Ecto neural progenitor cell (in vitro differentiated cells): ENCODE results near the gene IL18BP.

ENCODE experiments used
- DNase-seq: peaks from one replicate; pipeline ENCODE4 v3.0.0-alpha.2; 2018; ENCODE audit warnings: low spot score

Gene IL18BP

DNA sequence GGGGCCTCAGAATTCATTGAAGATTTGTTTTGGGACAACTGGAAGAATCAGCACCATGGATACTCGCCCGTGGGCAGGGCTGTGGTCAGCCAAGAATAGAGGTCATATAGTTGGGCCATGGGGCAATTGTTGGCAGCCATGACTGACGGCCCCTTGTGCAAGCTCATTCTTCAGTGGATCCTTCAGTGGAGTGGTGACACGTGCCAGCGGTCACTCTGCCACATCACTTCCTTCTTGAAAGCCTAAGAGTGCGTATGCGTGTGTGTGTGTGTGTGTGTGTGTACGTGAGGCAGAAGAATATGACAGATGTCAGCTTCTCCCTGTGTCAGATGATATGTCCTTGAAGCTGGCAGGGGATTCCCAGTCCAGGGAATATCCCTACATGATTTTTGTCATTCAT, 1.8 kb upstream of the IL18BP start:
- DNase-seq, result no peak

DNA sequence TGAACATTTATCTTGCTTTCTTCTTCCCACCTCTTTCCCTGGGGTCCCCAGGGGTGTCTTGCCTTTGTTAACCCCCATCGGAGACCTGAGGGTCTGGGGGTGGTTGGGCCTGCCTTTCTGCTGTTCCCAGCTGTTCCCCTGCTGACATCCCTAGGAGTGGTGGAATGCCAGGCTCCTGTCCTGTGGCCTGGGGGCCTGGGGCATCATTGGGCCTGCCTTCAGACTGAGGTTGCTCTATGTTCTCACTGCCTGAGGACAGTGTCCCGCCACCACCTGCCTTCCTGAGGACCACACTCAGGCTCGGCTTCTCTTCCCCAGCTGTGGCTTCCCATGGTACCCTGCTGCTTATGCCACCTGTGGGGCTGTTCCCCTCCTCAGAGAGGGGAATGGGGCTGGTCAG, 1.1 kb upstream of the IL18BP start:
- no peak for DNase-seq

DNA sequence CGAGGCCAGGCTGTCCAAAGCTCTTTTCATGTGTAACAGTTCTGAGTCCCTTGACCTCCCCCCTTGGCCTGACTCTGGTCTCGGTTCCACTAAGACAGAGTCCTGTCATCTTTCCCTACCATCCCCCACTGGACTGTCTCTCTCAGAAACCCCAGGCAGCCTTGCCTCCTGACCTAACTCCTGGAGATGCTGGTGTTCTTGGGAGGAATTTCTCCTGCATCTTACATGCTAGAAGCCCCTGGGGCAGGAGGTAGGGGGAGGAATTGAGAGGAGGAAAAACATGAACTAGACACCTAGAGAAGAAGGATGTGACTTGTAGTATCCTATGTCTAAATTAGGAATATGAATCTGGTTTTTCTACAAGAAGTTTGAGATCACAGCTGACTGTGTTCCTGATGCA, 648 bp upstream of the IL18BP start:
- no peak for DNase-seq

- no peak for DNase-seq
These were observed 653 bp downstream of the IL18BP start for GRCh38 chr11:71999362-71999761.

- no peak for DNase-seq
These were observed 1.1 kb downstream of the IL18BP start for GRCh38 chr11:71999798-72000197.

- no peak for DNase-seq
These were observed 1.6 kb downstream of the IL18BP start for GRCh38 chr11:72000202-72000867.

GRCh38 chr11:72001285-72001684, 2.6 kb downstream of the IL18BP start:
- no peak for DNase-seq

DNA sequence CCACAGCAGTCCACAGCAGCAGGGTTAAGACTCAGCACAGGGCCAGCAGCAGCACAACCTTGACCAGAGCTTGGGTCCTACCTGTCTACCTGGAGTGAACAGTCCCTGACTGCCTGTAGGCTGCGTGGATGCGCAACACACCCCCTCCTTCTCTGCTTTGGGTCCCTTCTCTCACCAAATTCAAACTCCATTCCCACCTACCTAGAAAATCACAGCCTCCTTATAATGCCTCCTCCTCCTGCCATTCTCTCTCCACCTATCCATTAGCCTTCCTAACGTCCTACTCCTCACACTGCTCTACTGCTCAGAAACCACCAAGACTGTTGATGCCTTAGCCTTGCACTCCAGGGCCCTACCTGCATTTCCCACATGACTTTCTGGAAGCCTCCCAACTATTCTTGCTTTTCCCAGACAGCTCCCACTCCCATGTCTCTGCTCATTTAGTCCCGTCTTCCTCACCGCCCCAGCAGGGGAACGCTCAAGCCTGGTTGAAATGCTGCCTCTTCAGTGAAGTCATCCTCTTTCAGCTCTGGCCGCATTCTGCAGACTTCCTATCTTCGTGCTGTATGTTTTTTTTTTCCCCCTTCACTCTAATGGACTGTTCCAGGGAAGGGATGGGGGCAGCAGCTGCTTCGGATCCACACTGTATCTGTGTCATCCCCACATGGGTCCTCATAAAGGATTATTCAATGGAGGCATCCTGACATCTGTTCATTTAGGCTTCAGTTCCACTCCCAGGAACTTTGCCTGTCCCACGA, 3.3 kb downstream of the IL18BP start:
- DNase-seq, result no peak

GRCh38 chr11:72002841-72003775, 4.4 kb downstream of the IL18BP start:
- DNase-seq, result no peak

DNA sequence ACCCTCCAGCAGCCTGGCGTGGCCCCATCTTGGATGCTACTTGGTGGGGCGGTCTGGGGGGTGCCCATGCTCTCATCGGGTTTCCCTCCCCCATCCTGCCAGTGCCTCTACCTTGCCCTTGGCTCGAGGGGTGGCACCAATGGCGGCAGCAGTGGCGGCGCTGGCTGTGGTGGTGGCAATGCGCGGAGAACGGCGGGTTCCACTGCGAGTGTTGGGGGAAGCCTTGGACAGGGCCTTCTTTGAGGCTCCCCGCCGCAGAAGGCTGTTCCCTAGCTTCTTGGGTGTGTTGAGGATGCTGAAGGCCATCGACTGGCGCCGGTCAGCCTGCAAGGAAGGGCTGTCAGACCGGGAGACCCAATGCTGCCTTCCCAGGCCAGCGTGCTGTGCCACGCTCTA, 5.1 kb downstream of the IL18BP start:
- no peak for DNase-seq

DNA sequence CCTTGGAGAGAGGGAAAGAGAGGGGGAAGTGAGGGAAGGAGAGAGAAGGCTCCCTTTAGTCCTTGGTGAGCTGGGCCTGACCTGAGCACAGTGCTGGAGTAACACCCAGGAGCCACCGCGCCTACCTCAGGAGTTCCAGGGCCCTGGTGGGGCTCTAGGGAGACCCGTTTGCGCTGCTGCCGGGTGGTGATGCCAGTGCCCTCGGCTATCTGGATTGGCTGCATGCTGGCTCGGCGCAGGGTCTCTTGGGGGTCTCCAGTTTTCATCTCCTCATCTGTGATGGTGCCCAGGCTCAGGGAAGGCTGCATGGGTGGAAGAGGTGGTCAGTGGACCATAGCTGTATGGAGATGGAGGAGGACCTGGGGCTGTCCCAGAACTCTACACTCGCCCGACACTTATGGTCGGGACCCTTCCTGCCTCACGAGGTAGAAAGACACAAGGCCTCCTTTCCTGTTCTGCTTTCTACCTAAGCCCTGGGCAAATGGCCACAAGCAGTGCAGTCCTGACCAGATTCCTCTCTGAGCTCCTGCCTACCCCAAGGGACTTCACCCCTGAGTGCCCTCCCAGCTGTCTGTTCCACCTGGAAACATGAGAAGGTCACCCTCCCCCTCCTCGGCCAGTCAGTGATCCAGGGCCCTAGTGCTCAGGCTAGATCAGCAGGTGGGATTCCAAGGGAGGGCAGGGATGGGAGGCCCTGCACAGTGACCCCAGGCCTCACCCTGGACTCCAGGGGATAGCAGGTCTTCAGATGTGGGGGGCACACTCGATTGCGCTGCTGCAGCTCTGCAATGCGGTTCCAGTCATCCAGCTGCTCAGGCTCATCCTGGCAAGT, 6.0 kb downstream of the IL18BP start:
- no peak for DNase-seq

DNA sequence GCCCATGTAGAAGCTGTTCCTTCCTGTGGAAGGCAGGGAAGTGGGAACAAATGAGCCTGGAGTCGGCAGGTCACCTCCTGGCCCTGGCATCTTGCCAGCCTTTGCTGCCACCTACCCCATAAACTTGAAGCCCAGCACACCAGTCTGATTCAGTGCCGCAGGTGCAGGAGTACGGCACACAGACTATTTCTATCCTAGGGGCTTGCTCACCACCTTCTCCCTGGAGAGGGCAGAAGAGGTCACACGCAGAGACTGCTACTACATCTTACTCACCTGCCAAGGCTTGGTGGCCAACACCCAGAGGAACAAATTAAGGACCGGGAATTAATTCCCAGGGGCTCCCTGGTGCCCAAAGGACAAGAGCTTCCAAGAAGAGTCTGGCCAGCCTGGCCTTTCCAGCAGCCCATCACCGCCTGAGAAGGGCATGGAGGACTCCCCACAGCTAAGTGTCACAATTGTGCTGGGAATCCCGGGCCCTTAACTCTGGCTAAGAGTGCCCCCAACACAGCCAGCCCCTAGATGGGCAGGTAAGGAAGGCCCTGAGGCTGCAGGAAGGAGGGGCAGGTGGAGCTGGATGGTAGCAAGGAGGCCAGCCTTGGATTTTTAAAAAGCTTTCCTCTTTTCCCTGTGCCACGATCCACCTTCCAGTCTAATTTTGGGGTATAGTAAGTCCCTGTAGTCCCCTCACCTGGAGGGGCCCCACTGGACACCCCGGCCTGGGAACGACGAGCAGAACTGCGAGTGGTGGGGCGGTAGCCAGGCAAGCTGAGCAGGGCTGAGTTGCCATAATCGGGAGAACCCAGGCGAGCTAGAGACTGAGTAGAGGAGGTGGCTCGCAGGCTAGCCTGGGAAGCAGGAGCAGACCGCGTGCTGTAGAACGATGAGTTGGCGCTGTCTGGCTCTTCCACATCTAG, 6.9 kb downstream of the IL18BP start:
- DNase-seq, result no peak

GRCh38 chr11:72006309-72007088, 7.8 kb downstream of the IL18BP start:
- DNase-seq, result no peak

- no peak for DNase-seq
These were observed 8.4 kb downstream of the IL18BP start for GRCh38 chr11:72007089-72007476.

GRCh38 chr11:72007587-72007986, 8.9 kb downstream of the IL18BP start:
- DNase-seq, result no peak

DNA sequence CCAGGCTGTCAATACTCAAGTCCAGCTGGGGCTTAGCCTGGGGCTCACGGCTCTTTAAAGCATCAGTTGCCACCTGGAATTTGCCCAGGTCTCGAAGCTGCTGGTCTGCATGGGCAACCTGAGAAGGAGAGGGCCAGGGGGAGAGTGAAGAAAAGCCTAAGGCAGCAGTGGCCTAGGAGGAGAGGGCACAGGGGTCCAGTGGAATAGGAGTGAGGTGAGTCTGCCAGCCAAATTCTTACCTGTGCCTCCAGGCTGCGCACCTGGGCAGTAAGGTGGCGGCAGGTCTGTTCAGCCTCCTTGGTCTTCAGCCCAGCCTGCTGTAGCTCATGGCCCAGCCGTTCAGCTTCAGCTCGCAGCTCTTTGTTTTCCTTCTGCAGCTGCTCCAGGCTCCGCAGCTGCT, 10.0 kb downstream of the IL18BP start:
- DNase-seq, result no peak

GRCh38 chr11:72009156-72009555, 10.4 kb downstream of the IL18BP start:
- no peak for DNase-seq

DNA sequence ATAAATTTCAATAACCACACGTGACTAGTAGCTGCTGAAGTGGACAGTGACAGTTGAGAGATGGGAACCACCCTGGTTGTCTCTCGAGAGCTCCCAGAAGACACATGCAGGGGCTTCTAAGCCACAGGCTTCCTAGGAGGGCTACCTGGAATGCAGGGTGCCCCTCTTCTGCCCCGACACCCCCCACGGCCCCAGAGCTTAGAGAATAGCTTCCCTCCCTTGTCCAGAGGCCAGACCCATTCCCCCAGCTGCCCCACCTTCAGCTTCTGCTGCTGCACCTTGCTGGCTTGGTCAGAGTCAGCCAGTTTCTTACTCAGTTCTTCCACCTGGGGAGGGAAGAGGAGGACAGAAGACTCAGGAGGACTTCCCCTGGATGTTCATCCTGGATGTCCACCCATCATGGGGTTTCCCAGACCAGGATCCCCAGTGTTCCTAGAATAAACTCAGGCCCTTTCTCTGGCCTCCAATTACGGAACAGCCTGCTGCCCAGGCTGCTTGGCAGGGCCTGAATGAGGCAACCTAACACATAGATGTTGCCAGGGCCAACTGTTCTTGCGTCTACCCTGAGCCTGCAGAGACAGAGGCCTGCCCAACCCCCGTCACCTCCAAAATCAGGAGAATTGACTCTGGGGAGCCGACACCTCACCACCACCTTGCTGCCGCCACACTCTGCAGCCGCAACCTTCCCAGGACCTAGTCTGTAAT, 12.0 kb downstream of the IL18BP start:
- no peak for DNase-seq

DNA sequence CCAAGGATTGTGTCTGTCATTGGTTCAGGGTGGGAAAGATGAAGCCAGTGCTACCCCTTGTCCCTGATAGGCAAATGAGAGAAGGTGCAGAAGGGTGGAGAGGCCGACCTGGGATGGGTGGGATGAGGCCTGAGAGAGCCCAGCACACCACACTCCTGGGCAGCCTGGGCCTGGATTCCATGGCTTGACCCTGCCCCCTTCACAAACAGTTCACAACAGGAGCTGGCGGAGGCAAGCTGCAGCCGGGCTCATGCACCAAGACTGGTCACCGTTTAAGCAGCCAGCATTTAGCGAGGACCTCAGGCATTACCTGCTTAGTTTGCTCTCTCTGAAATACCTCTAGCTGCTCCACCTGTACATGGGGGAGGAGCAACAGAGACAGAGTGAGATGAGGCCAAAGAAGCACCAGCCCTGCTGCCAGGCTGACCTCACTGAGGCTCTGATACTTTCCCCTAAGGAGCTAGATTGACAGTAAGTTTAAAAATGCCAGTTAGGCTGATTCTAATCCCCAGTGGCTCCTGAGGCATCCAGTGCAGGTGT, 13.5 kb downstream of the IL18BP start:
- DNase-seq, result no peak
